HAP-1 (cell line): ENCODE measurements around the gene GATD1.

Experiments used
- DNase-seq, 2 experiments: peaks; one replicate each; pipeline ENCODE4 v3.0.0-alpha.2; 2016 to 2020; ENCODE audit warnings: low spot score in 2 of 2
- H3K27me3 ChIP-seq: fragments of 250-450 bp; sonication (Bioruptor Pico); 2 replicates; pipeline ENCODE4 v1.5.1; 2020; ENCODE audit warnings: low read depth, mild to moderate bottlenecking, moderate library complexity
- H3K36me3 ChIP-seq: fragments of 250-450 bp; sonication (Bioruptor Pico); replicated peaks from 2 replicates; pipeline ENCODE4 v1.5.1; 2020; ENCODE audit warnings: mild to moderate bottlenecking
- H3K4me1 ChIP-seq: fragments of 250-450 bp; sonication (Bioruptor Pico); 2 replicates; pipeline ENCODE4 v1.5.1; 2020; ENCODE audit warnings: mild to moderate bottlenecking
- H3K4me3 ChIP-seq: fragments of 250-450 bp; sonication (Bioruptor Pico); 2 replicates; pipeline ENCODE4 v1.5.1; 2020; ENCODE audit warnings: mild to moderate bottlenecking, moderate library complexity
- H3K9me3 ChIP-seq: fragments of 250-450 bp; sonication (Bioruptor Pico); 2 replicates; pipeline ENCODE4 v1.5.1; 2020; ENCODE audit warnings: mild to moderate bottlenecking, moderate library complexity
- in situ Hi-C: fragments of 300-500 bp; cut with MboI; formaldehyde crosslinking; loops from 3 replicates; pipeline ENCODE4 v1.14.3; 2020; ENCODE audit warnings: low sequenced_read_pairs, inconsistent platforms, mixed read lengths

GATD1 gene

GRCh38 chr11:787084-787675 lies 9.9 kb upstream of the GATD1 start:
- Histone ChIP-seq H3K4me1 (no peaks in the 10 kb centered on the region), H3K36me3 (peaks cover 7% of the 10 kb centered on the region; the same call in 1 of the 2 replicates), H3K27me3 (no peaks in the 10 kb centered on the region), H3K9me3 (no peaks in the 10 kb centered on the region), H3K4me3 (no peak overlapping the region)
- in situ Hi-C loops: no loop called here
- DNase-seq: no peak

- no peak for DNase-seq
- in situ Hi-C loops: no loop called here
- Histone ChIP-seq H3K9me3 (no peaks in the 10 kb centered on the region), H3K4me3 (no peak overlapping the region), H3K4me1 (no peaks in the 10 kb centered on the region), H3K27me3 (no peaks in the 10 kb centered on the region), H3K36me3 (peaks cover 2% of the 10 kb centered on the region; the same call in 1 of the 2 replicates)
Observed at GRCh38 chr11:786235-787083, 9.2 kb upstream of the GATD1 start.

GRCh38 chr11:783581-784015 lies 6.3 kb upstream of the GATD1 start:
- Histone ChIP-seq H3K4me1 (peaks cover under 1% of the 10 kb centered on the region; the same call in 1 of the 2 replicates), H3K4me3 (no peak overlapping the region), H3K36me3 (peaks cover 7% of the 10 kb centered on the region), H3K9me3 (no peaks in the 10 kb centered on the region), H3K27me3 (no peaks in the 10 kb centered on the region)
- in situ Hi-C loops: no loop called here
- DNase-seq: peak in 1 of 2 experiments; percentile 60

- no peak overlapping the region for H3K4me3 ChIP-seq
- in situ Hi-C loops: no loop called here
- H3K9me3 ChIP-seq: no peaks in the 10 kb centered on the region
- H3K27me3 ChIP-seq: no peaks in the 10 kb centered on the region
- H3K4me1 ChIP-seq: peaks cover 5% of the 10 kb centered on the region
- no peak for DNase-seq
- H3K36me3 ChIP-seq: peaks cover 10% of the 10 kb centered on the region
Observed at GRCh38 chr11:782264-783174, 5.2 kb upstream of the GATD1 start.

GRCh38 chr11:779955-780532 lies 2.8 kb upstream of the GATD1 start:
- H3K27me3 ChIP-seq: no peaks in the 10 kb centered on the region
- no peaks in the 10 kb centered on the region for H3K9me3 ChIP-seq
- in situ Hi-C loops: no loop called here
- H3K36me3 ChIP-seq: peaks cover 12% of the 10 kb centered on the region
- DNase-seq: no peak
- no peak overlapping the region for H3K4me3 ChIP-seq
- H3K4me1 ChIP-seq: peaks cover 11% of the 10 kb centered on the region

- H3K4me1 ChIP-seq: peaks cover 11% of the 10 kb centered on the region
- H3K36me3 ChIP-seq: peaks cover 17% of the 10 kb centered on the region
- in situ Hi-C loops: no loop called here
- DNase-seq: no peak
- H3K4me3 ChIP-seq: no peak overlapping the region
- H3K27me3 ChIP-seq: no peaks in the 10 kb centered on the region
- no peaks in the 10 kb centered on the region for H3K9me3 ChIP-seq
Observed at GRCh38 chr11:778976-779954, 2.0 kb upstream of the GATD1 start.

- DNase-seq: peak; percentile 49 to 79
- H3K36me3 ChIP-seq: peaks cover 40% of the 10 kb centered on the region
- in situ Hi-C loops: no loop called here
Observed at GRCh38 chr11:776561-777287, 563 bp downstream of the GATD1 start.

GRCh38 chr11:776263-776560 lies 1.1 kb downstream of the GATD1 start:
- peaks cover 45% of the 10 kb centered on the region for H3K36me3 ChIP-seq
- DNase-seq: no peak
- H3K4me1 ChIP-seq: peaks cover 11% of the 10 kb centered on the region
- no peaks in the 10 kb centered on the region for H3K27me3 ChIP-seq
- no peaks in the 10 kb centered on the region for H3K9me3 ChIP-seq
- in situ Hi-C loops: no loop called here
- H3K4me3 ChIP-seq: peak overlapping the region; percentile 91

More at GRCh38 chr11:776561-777287, 563 bp downstream of the GATD1 start:
- no peaks in the 10 kb centered on the region for H3K27me3 ChIP-seq
- H3K4me3 ChIP-seq: peak overlapping the region; percentile 91
- no peaks in the 10 kb centered on the region for H3K9me3 ChIP-seq
- peaks cover 11% of the 10 kb centered on the region for H3K4me1 ChIP-seq

GRCh38 chr11:774873-775592 lies 2.3 kb downstream of the GATD1 start:
- DNase-seq: no peak
- Histone ChIP-seq H3K36me3 (peaks cover 57% of the 10 kb centered on the region), H3K9me3 (no peaks in the 10 kb centered on the region), H3K27me3 (no peaks in the 10 kb centered on the region), H3K4me3 (peak overlapping the region; percentile 91), H3K4me1 (peaks cover 11% of the 10 kb centered on the region)
- in situ Hi-C loops: loop anchor here (25.0 kb wide), 1 partner anchor 213 kb away; the partner anchor contains the start of genes LMNTD2 and RASSF7

- in situ Hi-C loops: loop anchor here (25.0 kb wide), 1 partner anchor 212 kb away; the partner anchor contains the start of genes LMNTD2 and RASSF7
- H3K4me1 ChIP-seq: peaks cover 11% of the 10 kb centered on the region
Observed at GRCh38 chr11:773830-774229, 3.5 kb downstream of the GATD1 start.

GRCh38 chr11:773425-773824 lies 3.9 kb downstream of the GATD1 start:
- peaks cover 10% of the 10 kb centered on the region for H3K4me1 ChIP-seq
- H3K9me3 ChIP-seq: no peaks in the 10 kb centered on the region
- in situ Hi-C loops: loop anchor here (25.0 kb wide), 1 partner anchor 211 kb away; the partner anchor contains the start of genes LMNTD2 and RASSF7
- DNase-seq: no peak
- H3K27me3 ChIP-seq: no peaks in the 10 kb centered on the region
- H3K36me3 ChIP-seq: peaks cover 57% of the 10 kb centered on the region
- no peak overlapping the region for H3K4me3 ChIP-seq

More at GRCh38 chr11:773830-774229, 3.5 kb downstream of the GATD1 start:
- H3K36me3 ChIP-seq: peaks cover 58% of the 10 kb centered on the region
- no peak for DNase-seq
- H3K9me3 ChIP-seq: no peaks in the 10 kb centered on the region
- no peak overlapping the region for H3K4me3 ChIP-seq
- no peaks in the 10 kb centered on the region for H3K27me3 ChIP-seq
